ENCODE data around the gene LRRN3. TPM values are rescaled to one million over a fixed set of nuclear protein-coding genes. Genes with fewer than 3 reads are reported as not detected.
A peak's percentile ranks its signal among the peaks of the same experiment; 100 is the strongest.

LRRN3 gene
- total and polyA plus RNA-seq, 2 donors (not counting 1 experiment from before 2014, with no cell fraction given) = 1.8 to 3.9 TPM

- no peak overlapping the region for H3K4me2 ChIP-seq (ENCODE audit: extremely low read depth, insufficient read depth, low read length)
- TF ChIP-seq EZH2 (IDR thresholded peaks at IDR 0.05; ENCODE audit: low read length, missing control alignments) = no peak
- TF ChIP-seq, protein P1, sequence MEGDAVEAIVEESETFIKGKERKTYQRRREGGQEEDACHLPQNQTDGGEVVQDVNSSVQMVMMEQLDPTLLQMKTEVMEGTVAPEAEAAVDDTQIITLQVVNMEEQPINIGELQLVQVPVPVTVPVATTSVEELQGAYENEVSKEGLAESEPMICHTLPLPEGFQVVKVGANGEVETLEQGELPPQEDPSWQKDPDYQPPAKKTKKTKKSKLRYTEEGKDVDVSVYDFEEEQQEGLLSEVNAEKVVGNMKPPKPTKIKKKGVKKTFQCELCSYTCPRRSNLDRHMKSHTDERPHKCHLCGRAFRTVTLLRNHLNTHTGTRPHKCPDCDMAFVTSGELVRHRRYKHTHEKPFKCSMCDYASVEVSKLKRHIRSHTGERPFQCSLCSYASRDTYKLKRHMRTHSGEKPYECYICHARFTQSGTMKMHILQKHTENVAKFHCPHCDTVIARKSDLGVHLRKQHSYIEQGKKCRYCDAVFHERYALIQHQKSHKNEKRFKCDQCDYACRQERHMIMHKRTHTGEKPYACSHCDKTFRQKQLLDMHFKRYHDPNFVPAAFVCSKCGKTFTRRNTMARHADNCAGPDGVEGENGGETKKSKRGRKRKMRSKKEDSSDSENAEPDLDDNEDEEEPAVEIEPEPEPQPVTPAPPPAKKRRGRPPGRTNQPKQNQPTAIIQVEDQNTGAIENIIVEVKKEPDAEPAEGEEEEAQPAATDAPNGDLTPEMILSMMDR (conservative IDR thresholded peaks at IDR 0.05 in 1 of 2, IDR thresholded peaks at IDR 0.05 in 1 of 2; ENCODE audit: low read depth in 1 of 2, low read length in 2 of 2) = no peak
- H3K9ac ChIP-seq (ENCODE audit: insufficient read depth, low read length) = no peak overlapping the region
- peaks cover 2% of the 10 kb centered on the region for H4K20me1 ChIP-seq (ENCODE audit: control insufficient read depth, extremely low read depth, insufficient read depth, low read length)
- no peaks in the 10 kb centered on the region for H3K36me3 ChIP-seq (ENCODE audit: control insufficient read depth, insufficient read depth, low read length)
- H3K9me3 ChIP-seq (ENCODE audit: control insufficient read depth, insufficient read depth, low read depth, low read length) = no peaks in the 10 kb centered on the region
- H3K27me3 ChIP-seq (ENCODE audit: control insufficient read depth, insufficient read depth, low read length) = no peaks in the 10 kb centered on the region
- H3K4me3 ChIP-seq (replicated peaks in 1 of 4; ENCODE audit: control extremely low read depth in 1 of 4, insufficient read depth in 1 of 4, low read depth in 3 of 4, low read length in 4 of 4) = no peak overlapping the region
- H3K27ac ChIP-seq (ENCODE audit: insufficient read depth, low read length) = no peak overlapping the region
- no peaks in the 10 kb centered on the region for H3K79me2 ChIP-seq (ENCODE audit: control insufficient read depth, insufficient read depth, low read length)
- DNase-seq (ENCODE audit: low read depth in 2 of 2) = no peak
- no peak overlapping the region for H2AFZ ChIP-seq (ENCODE audit: low read length)
- H3K4me1 ChIP-seq (ENCODE audit: control insufficient read depth, extremely low read depth, insufficient read depth, low read length) = no peaks in the 10 kb centered on the region
Measured at GRCh38 chr7:111085356-111085755, 5.6 kb upstream of the LRRN3 start.

GRCh38 chr7:111086532-111086931 is 4.4 kb upstream of the LRRN3 start:
- peaks cover 2% of the 10 kb centered on the region for H4K20me1 ChIP-seq (ENCODE audit: control insufficient read depth, extremely low read depth, insufficient read depth, low read length)
- no peaks in the 10 kb centered on the region for H3K4me1 ChIP-seq (ENCODE audit: control insufficient read depth, extremely low read depth, insufficient read depth, low read length)
- H3K36me3 ChIP-seq (ENCODE audit: control insufficient read depth, insufficient read depth, low read length) = no peaks in the 10 kb centered on the region
- DNase-seq (ENCODE audit: low read depth in 2 of 2) = peak in 1 of 2 donors; percentile 63
- H3K27me3 ChIP-seq (ENCODE audit: control insufficient read depth, insufficient read depth, low read length) = no peaks in the 10 kb centered on the region
- no peak overlapping the region for H3K27ac ChIP-seq (ENCODE audit: insufficient read depth, low read length)
- H3K4me3 ChIP-seq (replicated peaks in 1 of 4; ENCODE audit: control extremely low read depth in 1 of 4, insufficient read depth in 1 of 4, low read depth in 3 of 4, low read length in 4 of 4) = no peak overlapping the region
- H3K9ac ChIP-seq (ENCODE audit: insufficient read depth, low read length) = no peak overlapping the region
- no peaks in the 10 kb centered on the region for H3K9me3 ChIP-seq (ENCODE audit: control insufficient read depth, insufficient read depth, low read depth, low read length)
- no peak overlapping the region for H2AFZ ChIP-seq (ENCODE audit: low read length)
- H3K4me2 ChIP-seq (ENCODE audit: extremely low read depth, insufficient read depth, low read length) = no peak overlapping the region
- no peaks in the 10 kb centered on the region for H3K79me2 ChIP-seq (ENCODE audit: control insufficient read depth, insufficient read depth, low read length)
- no peak for TF ChIP-seq EZH2 (IDR thresholded peaks at IDR 0.05; ENCODE audit: low read length, missing control alignments)
- TF ChIP-seq, protein P1 (conservative IDR thresholded peaks at IDR 0.05 in 1 of 2, IDR thresholded peaks at IDR 0.05 in 1 of 2; ENCODE audit: low read depth in 1 of 2, low read length in 2 of 2) = no peak

DNA sequence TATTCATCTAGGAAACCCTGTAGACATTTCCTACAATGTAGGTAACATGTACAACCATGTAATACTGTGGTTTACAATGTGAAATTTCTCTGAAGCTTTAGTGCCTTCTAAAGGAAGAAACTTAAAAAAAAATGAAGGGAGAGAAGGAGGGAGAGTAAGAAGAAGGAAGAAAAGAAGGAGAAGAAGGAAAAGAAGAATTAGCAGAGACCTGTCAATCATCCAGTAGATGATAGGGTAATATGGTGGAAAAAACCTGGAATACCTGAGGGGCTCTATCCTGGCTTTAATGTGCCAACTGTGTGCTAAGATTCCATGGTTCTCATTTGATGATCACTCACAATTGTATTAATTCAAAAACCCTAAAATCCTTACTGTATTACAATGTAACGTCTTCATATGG is 2.6 kb upstream of the LRRN3 start:
- Histone ChIP-seq H3K4me1 (ENCODE audit: control insufficient read depth, extremely low read depth, insufficient read depth, low read length) (no peaks in the 10 kb centered on the region), H3K4me3 (replicated peaks in 1 of 4; ENCODE audit: control extremely low read depth in 1 of 4, insufficient read depth in 1 of 4, low read depth in 3 of 4, low read length in 4 of 4) (no peak overlapping the region), H3K9ac (ENCODE audit: insufficient read depth, low read length) (no peak overlapping the region), H3K36me3 (ENCODE audit: control insufficient read depth, insufficient read depth, low read length) (no peaks in the 10 kb centered on the region), H3K27me3 (ENCODE audit: control insufficient read depth, insufficient read depth, low read length) (no peaks in the 10 kb centered on the region), H2AFZ (ENCODE audit: low read length) (no peak overlapping the region), H3K79me2 (ENCODE audit: control insufficient read depth, insufficient read depth, low read length) (no peaks in the 10 kb centered on the region), H3K27ac (ENCODE audit: insufficient read depth, low read length) (no peak overlapping the region), H3K4me2 (ENCODE audit: extremely low read depth, insufficient read depth, low read length) (no peak overlapping the region), H3K9me3 (ENCODE audit: control insufficient read depth, insufficient read depth, low read depth, low read length) (no peaks in the 10 kb centered on the region), H4K20me1 (ENCODE audit: control insufficient read depth, extremely low read depth, insufficient read depth, low read length) (peaks cover 2% of the 10 kb centered on the region)
- TF ChIP-seq EZH2 (IDR thresholded peaks at IDR 0.05; ENCODE audit: low read length, missing control alignments) = no peak
- TF ChIP-seq, protein P1 (conservative IDR thresholded peaks at IDR 0.05 in 1 of 2, IDR thresholded peaks at IDR 0.05 in 1 of 2; ENCODE audit: low read depth in 1 of 2, low read length in 2 of 2) = no peak
- DNase-seq (ENCODE audit: low read depth in 2 of 2) = no peak

Measured in fibroblast of lung (primary cell).